HepG2 (cell line): ENCODE data around the gene ARHGEF37.

Experiments used
- CTCF ChIP-seq: sonication (generic); formaldehyde crosslinking; IDR thresholded peaks from 2 replicates; pipeline ENCODE4 v1.5.0; 2020; ENCODE audit warnings: mild to moderate bottlenecking, missing genetic modification reagents, moderate library complexity
- HDAC2 ChIP-seq: sonication (generic); formaldehyde crosslinking; IDR thresholded peaks from 2 replicates; pipeline ENCODE4 v1.4.0; 2020; ENCODE audit warnings: missing genetic modification reagents
- TAF1 ChIP-seq: sonication (generic); formaldehyde crosslinking; IDR thresholded peaks from 2 replicates; pipeline ENCODE4 v1.4.0; 2020; ENCODE audit warnings: missing genetic modification reagents
- ZBTB7A ChIP-seq: sonication (generic); formaldehyde crosslinking; IDR thresholded peaks from 2 replicates; pipeline ENCODE4 v1.8.0; 2022; ENCODE audit warnings: mild to moderate bottlenecking, missing genetic modification reagents

GRCh38 chr5:149544028-149544420, 37.3 kb upstream of the ARHGEF37 start:
- TF ChIP-seq HDAC2 (CRISPR knock-in tag) (no peak), CTCF (CRISPR knock-in tag) (no peak), ZBTB7A (CRISPR knock-in tag) (no peak), TAF1 (CRISPR knock-in tag) (no peak)
